GM12875 (cell line): ENCODE measurements around the gene PLBD2.

ENCODE experiments used
- H3K4me3 ChIP-seq: one replicate; pipeline ENCODE4 v1.5.1; 2011; ENCODE audit warnings: low read depth, low read length, control low read depth
- TF ChIP-seq, protein P1 (sequence below): IDR thresholded peaks from 2 replicates; pipeline ENCODE4 v1.5.1; 2011; ENCODE audit warnings: low read depth, mild to moderate bottlenecking, control low read depth, inconsistent platforms, low read length, moderate library complexity, borderline replicate concordance; ENCODE audit not compliant: insufficient read depth

Gene PLBD2, protein sequence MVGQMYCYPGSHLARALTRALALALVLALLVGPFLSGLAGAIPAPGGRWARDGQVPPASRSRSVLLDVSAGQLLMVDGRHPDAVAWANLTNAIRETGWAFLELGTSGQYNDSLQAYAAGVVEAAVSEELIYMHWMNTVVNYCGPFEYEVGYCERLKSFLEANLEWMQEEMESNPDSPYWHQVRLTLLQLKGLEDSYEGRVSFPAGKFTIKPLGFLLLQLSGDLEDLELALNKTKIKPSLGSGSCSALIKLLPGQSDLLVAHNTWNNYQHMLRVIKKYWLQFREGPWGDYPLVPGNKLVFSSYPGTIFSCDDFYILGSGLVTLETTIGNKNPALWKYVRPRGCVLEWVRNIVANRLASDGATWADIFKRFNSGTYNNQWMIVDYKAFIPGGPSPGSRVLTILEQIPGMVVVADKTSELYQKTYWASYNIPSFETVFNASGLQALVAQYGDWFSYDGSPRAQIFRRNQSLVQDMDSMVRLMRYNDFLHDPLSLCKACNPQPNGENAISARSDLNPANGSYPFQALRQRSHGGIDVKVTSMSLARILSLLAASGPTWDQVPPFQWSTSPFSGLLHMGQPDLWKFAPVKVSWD

DNA sequence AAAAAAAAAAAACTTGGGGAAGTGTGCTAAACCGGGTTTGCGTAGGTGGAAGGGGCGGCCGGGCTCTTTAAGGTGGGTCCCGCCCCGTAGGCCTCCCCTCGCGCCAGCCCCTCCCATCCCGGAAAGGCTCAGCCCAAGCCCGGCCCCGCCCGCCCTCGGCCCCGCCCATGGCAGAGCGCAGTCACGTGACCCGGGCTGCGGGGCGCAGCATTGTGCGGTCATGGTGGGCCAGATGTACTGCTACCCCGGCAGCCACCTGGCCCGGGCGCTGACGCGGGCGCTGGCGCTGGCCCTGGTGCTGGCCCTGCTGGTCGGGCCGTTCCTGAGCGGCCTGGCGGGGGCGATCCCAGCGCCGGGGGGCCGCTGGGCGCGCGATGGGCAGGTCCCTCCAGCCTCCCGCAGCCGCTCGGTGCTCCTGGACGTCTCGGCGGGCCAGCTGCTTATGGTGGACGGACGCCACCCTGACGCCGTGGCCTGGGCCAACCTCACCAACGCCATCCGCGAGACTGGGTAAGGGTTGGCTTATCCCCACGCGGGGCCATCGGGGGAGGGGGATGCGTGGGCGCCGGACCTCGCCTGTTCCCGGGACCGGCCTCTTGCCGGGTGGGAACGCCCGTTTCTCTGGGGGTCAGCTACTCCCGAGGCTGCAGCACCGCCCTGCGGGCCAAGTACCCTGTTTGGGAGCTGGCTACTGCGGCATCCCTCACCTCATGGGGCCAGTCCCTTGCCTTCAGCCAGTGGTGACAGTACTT lies at the start of gene PLBD2:
Gene PLBD2, plus strand, starts transcription at position 207 of the 752 bp plus-strand sequence. Its CDS starts 14 bp downstream, at position 221.
- TF ChIP-seq, protein P1, sequence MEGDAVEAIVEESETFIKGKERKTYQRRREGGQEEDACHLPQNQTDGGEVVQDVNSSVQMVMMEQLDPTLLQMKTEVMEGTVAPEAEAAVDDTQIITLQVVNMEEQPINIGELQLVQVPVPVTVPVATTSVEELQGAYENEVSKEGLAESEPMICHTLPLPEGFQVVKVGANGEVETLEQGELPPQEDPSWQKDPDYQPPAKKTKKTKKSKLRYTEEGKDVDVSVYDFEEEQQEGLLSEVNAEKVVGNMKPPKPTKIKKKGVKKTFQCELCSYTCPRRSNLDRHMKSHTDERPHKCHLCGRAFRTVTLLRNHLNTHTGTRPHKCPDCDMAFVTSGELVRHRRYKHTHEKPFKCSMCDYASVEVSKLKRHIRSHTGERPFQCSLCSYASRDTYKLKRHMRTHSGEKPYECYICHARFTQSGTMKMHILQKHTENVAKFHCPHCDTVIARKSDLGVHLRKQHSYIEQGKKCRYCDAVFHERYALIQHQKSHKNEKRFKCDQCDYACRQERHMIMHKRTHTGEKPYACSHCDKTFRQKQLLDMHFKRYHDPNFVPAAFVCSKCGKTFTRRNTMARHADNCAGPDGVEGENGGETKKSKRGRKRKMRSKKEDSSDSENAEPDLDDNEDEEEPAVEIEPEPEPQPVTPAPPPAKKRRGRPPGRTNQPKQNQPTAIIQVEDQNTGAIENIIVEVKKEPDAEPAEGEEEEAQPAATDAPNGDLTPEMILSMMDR, result no peak

GRCh38 chr12:113310489-113310888 lies 47.9 kb upstream of the PLBD2 start:
- TF ChIP-seq, protein P1, result no peak; the same call in 1 of the 2 replicates
- no peak overlapping the region for H3K4me3 ChIP-seq

More for the DNA sequence above, at the start of gene PLBD2:
- H3K4me3 ChIP-seq, result peak within 1 kb of the TSS; percentile 90

GRCh38 chr12:113314121-113314529 lies 44.3 kb upstream of the PLBD2 start:
- no peak overlapping the region for H3K4me3 ChIP-seq
- TF ChIP-seq, protein P1, result no peak

- no peak overlapping the region for H3K4me3 ChIP-seq
- TF ChIP-seq, protein P1, result no peak
Observed at GRCh38 chr12:113315358-113315757, 43.0 kb upstream of the PLBD2 start.

DNA sequence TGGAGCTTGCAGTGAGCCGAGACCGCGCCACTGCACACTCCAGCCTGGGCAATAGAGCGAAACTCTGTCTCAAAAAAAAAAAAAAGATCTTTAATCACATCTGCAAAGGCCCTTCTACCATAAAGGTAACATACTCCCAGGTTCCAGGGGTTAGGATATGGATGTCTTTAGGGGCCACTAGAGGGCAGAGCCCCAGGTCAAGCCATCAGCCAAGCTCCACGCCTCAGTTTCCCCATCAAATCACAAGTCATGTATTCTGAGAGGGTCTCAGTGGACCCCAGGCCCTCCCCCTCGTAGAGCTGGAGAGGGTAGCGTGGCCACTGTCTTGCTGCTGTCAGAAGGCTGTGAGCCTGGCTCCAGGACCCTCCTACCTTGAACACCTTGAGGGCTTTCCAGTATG lies 42.2 kb upstream of the PLBD2 start:
- TF ChIP-seq, protein P1, result no peak
- no peak overlapping the region for H3K4me3 ChIP-seq

GRCh38 chr12:113317122-113317521 lies 41.3 kb upstream of the PLBD2 start:
- H3K4me3 ChIP-seq, result no peak overlapping the region
- TF ChIP-seq, protein P1, result no peak
